CD4-positive, alpha-beta T cell treated with Interleukin-4 for 4 hours (primary cell): ENCODE data around the gene MMP11.

Experiments
- DNase-seq: peaks from one replicate; pipeline ENCODE4 v3.0.0-alpha.2; 2020

The MMP11 gene

DNA sequence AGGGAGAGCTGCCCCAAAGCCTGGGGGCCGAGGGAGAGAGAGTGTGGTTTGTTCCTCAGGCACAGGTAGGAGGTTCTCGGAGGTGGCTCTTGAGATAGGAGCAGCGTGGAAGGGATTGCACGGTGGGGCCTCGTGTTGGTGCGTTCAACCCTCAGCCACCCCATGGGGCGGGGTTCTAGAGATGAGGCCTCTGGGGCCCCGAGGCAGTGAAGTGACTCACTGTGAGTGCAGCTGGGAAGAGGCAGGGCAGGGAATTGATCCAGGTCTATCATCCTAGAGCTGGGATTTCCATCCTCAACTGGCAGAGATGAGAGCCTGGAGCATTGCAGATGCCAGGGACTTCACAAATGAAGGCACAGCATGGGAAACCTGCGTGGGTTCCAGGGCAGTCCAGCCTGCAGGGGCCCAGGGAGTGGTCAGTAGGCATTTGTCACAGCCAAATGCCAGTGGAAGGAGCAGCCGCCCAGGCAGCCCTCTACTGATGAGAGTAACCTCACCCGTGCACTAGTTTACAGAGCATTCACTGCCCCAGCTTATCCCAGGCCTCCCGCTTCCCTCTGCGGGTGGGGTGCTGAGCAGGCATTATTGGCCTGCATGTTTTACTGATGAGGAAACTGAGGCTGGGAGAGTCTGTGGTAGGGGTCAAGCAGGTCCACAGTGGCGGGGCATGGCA lies 9.0 kb downstream of the MMP11 start:
- no peak for DNase-seq

DNA sequence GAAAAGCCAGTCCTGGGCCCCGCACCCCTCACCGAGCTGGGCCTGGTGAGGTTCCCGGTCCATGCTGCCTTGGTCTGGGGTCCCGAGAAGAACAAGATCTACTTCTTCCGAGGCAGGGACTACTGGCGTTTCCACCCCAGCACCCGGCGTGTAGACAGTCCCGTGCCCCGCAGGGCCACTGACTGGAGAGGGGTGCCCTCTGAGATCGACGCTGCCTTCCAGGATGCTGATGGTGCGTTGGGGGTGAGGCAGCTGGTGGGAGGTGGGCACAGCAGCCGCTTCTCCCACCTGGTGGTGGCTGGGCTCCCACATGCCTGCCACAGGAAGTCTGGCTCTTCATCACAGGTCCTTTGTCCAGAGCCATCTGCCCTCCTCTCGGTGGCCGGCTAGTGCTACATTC lies 9.6 kb downstream of the MMP11 start:
- DNase-seq, result no peak

DNA sequence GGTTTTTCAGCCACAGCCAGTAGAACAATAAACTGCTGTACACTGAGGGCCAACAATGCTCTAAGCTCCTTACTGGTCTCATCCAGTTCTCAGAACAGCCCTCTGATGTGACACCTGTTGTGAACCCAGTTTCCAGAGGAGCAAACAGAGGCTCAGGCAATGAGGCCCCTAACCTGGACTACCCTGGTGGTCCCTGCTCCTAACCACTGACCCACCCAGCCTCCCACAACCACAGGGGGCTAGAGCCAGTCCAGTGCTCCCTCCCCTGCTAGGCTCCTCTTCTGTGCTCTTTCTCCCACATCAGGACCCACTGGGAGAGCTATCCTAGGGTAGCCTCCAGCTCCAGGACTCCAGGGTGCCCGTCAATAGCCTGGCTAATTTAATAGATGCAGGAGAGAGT lies 10.1 kb downstream of the MMP11 start:
- DNase-seq, result no peak

DNA sequence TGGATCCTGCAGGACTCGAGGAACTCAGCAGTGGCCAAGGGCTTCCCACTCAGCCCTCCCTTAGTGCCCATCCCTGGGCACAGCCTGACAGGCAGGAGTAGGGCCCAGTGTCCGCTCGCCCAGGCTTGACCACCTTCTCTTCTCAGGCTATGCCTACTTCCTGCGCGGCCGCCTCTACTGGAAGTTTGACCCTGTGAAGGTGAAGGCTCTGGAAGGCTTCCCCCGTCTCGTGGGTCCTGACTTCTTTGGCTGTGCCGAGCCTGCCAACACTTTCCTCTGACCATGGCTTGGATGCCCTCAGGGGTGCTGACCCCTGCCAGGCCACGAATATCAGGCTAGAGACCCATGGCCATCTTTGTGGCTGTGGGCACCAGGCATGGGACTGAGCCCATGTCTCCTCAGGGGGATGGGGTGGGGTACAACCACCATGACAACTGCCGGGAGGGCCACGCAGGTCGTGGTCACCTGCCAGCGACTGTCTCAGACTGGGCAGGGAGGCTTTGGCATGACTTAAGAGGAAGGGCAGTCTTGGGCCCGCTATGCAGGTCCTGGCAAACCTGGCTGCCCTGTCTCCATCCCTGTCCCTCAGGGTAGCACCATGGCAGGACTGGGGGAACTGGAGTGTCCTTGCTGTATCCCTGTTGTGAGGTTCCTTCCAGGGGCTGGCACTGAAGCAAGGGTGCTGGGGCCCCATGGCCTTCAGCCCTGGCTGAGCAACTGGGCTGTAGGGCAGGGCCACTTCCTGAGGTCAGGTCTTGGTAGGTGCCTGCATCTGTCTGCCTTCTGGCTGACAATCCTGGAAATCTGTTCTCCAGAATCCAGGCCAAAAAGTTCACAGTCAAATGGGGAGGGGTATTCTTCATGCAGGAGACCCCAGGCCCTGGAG lies 10.9 kb downstream of the MMP11 start:
- DNase-seq, result no peak

DNA sequence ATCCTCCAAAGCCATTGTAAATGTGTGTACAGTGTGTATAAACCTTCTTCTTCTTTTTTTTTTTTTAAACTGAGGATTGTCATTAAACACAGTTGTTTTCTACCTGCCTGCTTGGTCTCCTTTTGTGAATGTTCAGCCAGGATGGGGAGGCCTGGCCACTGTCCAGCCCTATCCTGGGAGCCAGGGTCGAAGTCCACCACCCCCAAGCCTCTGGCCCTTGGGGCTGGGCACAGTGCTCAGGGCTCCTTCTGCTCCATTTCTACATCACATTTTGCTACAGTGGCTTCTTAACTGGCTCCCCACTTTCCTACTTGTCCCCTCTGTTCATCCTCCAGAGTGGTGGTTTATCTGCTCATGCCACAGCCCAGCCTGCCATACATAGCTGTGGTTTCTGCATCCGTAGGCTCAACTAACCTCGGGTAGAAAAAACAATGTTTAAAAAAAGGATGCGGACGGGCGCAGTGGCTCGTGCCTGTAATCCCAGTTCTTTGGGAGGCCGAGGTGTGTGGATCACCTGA lies 11.6 kb downstream of the MMP11 start:
- no peak for DNase-seq

DNA sequence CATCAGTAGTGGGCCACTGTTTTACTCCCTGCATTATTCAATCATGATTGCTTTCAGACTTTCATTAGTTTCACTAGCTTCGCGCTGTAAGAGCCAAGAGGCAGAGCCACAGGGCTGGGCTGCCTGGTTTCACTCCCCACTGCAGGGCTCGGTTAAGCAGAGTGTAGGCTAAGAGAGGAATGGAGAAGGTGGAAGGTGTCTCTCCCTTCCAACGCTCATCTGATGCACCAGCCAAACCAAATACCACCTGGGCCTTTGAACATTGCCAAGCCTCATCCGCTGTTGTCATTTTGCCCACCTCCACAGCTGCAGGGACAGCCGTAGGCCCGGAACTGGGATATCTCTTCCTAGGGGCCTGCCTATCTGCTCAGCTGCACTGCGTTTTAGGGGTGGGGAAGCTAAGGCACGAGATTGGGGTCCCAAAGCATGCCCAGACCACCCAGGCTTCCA lies 13.6 kb downstream of the MMP11 start:
- no peak for DNase-seq

DNA sequence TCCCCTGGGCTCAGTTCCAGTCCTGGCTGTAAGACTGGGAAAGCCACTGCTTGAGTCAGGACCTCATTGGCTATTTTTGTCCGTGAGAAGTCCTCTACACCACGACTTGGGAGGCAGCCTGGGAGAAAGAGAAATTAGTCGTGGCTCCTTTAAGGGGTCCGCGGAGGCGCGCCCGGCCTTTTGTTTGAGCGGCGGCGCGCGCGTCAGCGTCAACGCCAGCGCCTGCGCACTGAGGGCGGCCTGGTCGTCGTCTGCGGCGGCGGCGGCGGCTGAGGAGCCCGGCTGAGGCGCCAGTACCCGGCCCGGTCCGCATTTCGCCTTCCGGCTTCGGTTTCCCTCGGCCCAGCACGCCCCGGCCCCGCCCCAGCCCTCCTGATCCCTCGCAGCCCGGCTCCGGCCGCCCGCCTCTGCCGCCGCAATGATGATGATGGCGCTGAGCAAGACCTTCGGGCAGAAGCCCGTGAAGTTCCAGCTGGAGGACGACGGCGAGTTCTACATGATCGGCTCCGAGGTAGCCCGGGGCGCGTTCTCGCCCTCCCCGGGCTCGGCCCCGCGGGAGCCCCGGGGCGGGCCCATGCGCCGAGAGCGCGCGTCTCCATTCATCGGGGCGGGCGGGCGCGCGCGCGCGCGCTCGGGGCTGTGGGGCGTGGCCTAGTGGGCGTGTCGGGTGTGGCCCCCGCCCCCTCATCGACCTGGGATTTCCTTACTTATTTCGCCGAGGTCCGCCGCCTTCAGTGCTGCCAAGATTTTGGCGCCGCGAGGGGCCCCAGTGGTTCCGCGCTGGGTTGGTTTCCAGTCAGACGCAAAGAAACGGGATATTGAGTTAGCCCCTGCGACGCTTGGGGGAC lies 14.3 kb downstream of the MMP11 start, which contains the start of gene SMARCB1:
SMARCB1 (plus strand) TSS at position 215 of the 848 bp plus-strand sequence; CDS start at position 419, 204 bp downstream.
- DNase-seq, result peak; percentile 86

DNA sequence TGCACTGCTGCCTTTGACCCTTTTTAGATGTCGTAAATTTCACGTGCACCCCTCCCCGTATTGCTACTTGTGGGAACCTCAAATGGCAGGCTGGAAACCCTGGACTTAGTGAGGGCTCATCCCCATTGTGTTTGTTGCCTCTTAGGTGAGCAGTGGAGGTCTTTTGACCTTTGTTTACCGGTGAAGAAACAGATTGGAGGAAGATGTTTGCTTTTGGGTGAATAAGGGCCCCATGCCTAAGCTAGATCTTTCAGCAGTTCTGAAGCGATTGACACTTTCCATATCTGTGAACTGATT lies 14.9 kb downstream of the MMP11 start:
- no peak for DNase-seq

DNA sequence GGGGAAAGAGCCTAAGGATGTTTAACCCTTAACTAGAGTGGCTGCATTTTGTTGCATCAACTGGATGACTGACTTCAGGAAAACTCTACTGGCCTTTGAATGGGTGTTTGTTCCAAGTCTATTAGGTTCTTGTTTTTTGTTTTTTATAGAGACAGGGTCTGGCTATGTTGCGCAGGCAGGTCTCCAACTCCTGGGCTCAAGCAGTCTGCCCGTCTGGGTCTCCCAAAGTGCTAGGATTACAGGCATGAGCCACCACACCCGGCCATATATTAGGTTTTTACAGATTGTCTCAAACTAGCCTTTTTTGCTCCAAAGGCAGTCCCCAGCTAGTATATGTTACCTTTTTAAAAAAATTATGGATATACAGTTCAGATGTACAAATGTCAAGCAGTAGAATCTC lies 15.3 kb downstream of the MMP11 start:
- no peak for DNase-seq

DNA sequence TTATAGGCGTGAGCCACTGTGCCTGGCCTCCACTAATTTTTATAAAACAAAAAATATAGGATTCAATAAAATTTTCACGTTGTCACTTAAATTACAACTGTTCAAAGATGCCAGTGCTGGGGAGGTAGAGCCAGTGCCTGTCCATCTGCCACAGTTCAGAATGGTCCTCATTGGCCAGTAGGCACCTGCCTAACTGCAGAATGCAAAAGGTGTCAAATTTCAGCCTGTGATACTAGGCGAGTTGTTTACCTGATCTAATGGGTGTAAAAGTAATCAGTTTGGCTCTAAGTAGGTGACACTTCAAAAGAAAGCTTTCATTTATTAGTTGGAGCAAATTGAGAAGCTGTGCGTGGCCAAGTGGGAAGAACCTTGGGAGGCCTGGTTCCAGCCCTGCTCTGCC lies 16.5 kb downstream of the MMP11 start:
- DNase-seq, result no peak

DNA sequence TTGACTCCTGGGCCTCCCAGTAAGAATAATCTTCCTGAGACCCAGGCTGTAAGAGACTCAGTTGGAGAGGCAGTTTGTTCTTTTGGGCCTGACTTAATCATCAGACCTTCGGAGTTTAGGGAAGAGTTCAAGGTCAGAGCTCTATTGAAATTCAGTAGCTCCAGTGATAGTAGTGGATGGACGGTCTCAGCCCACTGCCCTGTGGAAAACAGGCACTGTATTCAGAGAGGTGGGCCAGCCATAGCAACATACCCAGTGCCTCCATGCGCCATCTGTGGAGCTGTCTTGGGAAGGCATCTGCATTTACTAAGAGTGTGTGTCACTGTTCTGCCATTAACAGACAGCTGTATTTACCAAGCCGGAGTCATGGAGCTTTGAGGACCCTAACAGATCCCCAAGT lies 17.0 kb downstream of the MMP11 start:
- DNase-seq, result no peak

DNA sequence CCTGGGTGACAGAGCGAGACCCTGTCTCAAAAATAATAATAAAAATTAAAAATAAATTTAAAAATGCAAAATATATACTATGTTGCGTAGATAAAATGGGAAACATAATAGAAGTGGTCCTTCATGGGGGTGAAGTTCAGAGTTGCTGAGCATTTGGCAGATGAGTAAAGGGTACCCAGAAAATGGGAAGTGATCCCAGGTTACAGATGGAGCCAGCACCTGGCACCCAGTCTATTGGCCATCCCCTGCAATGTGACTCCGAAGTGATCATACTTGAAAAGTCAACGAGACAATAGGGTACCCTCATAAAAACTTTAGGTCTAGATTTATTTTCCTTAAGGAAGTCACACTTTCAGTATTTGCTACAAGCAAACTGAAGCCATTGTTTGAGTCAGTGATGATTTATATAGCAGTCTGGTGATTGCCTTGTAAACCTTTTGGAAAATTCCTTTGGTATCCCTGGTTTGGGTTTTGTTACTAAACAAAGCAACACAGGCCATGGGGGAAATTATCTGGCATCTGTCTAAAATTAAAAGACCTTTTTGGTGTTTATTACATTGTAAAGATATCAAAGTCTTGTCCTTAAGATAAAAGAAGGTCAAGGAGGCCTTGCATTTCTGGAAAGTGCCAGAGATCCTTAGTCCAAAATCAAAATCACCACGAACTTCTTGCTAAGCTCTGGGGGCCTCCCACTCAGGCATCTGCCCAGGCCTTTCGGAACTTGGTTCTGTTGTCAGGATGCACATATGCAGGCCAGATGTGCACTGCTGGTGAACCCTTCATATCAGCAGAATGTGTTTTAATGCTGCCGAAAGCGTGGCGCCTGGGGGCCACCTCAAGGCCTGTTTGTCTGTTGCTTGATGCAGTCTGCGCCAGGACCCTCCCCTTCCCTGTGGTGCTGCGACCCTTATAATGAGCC lies 18.4 kb downstream of the MMP11 start:
- DNase-seq, result no peak

DNA sequence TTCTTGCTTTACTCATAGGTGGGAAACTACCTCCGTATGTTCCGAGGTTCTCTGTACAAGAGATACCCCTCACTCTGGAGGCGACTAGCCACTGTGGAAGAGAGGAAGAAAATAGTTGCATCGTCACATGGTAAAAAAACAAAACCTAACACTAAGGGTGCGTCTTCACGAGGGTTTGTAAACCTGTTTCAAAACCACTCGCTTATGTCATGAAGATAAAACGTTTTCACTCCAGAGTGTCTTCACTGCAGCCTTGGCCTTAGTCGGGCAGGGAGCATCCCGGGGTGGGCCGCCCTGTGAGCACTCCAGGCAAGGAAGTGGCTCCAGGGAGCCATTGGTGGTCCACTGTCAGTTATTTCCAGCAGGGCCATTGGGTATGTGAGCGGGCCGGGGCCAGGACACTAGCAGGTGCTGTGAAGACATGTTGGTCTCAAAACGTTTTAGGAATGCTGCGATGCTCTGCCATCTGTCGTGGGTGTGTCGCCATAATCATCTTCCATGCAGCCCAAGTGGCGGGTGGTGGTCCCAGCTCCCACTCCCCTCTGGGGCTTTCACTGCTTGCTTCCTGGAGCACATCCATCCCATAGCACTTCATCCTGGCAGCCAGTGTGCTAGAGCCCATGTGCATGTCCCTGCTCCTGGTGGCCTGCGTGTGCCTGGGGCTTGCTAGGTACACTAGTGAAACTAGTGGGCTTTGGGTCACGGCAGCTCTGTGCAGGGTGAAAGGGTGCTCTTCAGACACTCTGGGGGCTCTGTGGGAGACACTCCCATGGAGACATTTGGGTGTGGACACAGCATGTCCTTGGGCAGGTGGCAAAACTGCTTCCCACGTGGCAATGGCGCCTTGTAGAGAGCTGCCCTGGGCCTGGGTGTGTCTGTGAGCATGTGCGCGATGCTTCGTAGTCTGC lies 19.3 kb downstream of the MMP11 start:
- no peak for DNase-seq

DNA sequence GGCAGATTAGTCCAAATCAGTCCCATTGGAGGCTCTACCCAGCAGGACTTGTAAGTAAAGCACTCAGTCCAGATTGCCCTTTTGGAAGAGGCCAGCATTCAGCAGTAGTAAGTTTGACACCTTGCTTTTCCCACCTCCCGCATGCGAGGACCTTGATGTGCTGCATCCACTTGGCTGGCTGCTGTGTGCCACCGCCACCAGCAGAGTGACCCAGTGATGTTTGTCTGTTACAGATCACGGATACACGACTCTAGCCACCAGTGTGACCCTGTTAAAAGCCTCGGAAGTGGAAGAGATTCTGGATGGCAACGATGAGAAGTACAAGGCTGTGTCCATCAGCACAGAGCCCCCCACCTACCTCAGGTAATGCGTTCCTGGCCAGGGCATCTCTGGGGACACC lies 20.7 kb downstream of the MMP11 start:
- no peak for DNase-seq

DNA sequence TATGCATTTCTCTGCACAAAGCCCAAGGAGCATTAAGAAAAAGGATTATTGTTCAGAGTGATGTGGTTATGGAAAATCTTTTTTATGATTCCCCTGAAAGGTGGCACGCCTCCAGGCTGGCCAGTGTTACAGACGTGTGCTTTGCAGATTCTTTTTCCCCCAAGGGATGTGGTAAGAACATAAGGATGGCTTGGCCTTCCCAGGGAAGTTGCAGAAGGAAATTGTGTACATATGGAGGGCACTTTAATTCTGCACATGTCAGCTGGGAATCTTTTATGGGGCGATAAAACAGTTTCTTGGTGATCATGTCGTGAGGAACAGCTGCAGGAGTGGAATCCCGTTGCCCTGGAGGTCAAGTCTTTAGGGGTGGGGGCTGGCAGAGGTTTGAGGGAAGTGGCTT lies 23.8 kb downstream of the MMP11 start:
- no peak for DNase-seq

DNA sequence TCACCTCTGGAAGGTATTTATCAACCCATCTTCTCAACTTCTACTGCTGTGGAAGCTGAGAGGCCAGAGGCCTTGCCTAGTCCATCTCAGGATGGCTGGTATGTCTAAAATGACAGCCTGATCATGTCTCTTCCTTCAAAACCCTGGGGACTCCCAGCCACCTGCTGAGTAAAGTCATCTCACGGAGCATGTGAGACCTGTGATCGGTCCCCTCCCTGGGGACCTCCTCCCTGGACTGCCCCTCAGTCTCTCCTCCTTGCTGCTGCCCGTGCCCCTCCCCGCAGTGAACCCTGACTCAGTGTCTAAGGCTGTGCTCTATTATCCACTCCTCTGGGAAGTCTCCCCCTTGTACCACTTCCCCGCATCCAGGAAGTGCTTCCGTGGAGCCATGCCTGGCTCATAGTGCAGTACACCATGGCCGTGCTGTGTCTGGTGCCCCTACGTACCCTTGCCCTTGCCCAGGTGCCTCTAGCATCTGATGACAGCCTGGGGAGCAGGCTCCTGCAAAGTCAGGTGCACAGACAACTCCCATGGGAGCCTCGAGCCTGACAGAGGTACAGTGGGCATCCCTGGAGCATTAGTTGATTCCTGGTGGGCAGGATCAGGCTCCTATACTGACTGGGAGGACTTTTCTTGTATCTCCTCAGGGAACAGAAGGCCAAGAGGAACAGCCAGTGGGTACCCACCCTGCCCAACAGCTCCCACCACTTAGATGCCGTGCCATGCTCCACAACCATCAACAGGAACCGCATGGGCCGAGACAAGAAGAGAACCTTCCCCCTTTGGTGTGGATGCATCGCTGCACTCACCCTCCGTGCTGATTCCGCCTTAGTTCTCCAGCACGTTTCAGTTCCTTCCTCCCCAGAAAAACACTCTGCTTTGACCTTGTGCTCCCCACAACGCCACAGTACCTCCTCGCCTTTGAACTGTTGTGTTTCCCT lies 27.9 kb downstream of the MMP11 start:
- no peak for DNase-seq

DNA sequence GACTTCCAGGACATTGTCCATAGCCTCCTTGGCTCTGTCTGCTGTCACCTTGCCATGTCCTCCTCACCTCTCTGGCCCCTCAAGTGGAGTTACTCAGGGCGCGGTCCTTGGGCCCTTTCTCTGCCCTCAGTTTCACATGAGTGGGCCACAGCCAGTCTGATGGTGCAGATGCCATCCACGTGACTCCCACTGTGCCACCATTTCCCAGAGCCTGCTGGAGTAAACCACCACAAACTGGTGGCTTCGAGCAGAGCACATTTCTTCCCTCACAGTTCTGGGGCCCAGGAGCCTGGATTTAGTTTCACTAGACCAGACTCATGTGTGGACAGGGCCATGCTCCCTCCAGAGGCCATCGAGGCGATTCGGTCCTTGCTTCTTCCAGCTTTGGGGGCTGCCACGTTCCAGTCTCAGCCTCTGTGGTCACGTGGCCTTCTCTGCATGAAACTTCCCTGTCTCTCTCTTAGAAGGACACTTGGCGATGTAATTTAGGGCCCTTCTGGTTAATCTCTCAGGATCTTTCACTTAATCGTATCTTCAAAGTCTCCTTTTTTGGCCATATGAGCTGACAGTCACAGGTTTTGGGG lies 28.7 kb downstream of the MMP11 start:
- DNase-seq, result no peak

DNA sequence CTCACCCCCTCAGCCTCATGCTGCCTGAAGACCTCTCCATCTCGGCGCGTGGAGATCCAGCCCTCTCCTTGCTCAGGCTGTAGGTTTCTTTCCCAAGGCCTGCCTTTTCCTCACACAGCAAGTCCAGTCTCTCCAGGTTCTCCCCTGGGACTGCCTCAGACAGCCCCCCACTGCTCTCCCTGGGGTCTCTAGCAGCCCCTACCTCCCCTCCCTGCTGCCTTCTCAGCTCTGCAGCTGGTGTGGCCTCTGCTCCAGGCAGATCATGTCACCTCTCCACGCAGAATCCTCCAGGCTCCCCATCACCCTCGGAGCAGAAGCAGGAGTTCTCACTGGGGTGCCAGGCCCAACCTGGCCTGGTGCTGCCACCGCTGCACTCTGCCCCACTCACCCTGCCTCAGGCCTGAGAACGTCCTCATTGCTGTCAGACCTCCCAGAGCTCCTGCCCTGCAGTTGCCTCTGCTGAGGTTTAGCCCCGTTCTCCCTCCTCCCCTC lies 29.3 kb downstream of the MMP11 start:
- DNase-seq, result no peak
